Measurements from ENCODE around the gene ECSCR.

DNA sequence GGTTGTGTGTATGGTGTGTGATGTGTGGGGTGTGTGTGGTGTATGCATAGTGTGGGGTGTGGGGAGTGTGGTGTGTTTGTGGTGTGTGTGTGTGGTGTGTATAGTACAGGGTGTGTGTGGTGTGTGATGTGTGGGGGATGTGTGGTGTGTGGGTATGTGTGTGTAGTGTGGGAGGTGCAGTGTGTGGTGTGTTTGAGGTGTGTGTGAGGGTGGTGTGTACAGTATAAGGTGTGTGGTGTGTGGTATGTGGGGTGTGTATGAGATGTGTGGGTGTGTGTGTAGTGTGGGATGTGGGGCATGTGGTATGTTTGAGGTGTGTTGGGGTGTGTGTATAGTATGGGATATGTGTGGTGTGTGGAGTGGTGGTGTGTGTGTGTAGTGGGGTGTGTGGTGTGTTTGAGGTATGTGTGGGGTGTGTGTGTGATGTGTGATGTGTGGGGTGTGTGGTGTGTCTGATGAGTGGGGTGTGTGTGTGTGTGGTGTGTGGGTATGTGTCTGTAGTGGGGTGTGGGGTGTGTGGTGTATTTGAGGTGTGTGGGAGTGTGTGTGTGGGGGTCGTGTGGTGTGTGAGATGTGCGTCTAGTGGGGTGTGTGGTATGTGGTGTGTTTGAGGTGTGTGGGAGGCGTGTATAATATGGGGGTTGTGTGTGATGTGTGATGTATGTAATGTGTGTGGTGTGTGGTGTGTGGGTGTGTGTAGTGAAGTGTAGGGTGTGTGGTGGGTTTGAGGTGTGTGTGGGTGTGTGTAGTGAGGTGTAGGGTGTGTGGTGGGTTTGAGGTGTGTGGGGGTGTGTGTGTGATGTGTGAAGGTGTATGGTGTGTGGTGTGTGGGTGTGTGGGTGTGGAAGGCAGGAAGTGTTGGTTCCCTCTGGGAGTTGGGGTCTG, 8.6 kb downstream of the ECSCR start:
- TF ChIP-seq, protein P1, sequence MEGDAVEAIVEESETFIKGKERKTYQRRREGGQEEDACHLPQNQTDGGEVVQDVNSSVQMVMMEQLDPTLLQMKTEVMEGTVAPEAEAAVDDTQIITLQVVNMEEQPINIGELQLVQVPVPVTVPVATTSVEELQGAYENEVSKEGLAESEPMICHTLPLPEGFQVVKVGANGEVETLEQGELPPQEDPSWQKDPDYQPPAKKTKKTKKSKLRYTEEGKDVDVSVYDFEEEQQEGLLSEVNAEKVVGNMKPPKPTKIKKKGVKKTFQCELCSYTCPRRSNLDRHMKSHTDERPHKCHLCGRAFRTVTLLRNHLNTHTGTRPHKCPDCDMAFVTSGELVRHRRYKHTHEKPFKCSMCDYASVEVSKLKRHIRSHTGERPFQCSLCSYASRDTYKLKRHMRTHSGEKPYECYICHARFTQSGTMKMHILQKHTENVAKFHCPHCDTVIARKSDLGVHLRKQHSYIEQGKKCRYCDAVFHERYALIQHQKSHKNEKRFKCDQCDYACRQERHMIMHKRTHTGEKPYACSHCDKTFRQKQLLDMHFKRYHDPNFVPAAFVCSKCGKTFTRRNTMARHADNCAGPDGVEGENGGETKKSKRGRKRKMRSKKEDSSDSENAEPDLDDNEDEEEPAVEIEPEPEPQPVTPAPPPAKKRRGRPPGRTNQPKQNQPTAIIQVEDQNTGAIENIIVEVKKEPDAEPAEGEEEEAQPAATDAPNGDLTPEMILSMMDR (IDR thresholded peaks at IDR 0.05), result no peak
- no peak for TF ChIP-seq POLR2A (IDR thresholded peaks at IDR 0.05)

All from vagina (tissue), 2 donors.